Activated CD4-positive, alpha-beta T cell treated with anti-CD3 and anti-CD28 coated beads, Interleukin-2, Interleukin-6, amounts not matched to agents 100 ng/mL and 50 ng/mL, durations not matched to agents 16 hours and 8 hours (primary cell): ENCODE measurements around the gene ZBTB9.
"Not testable (repeated sequence)": the region's sequence is repeated elsewhere in the genome, so short reads cannot be mapped to it uniquely, and the experiment has no call there.

Experiments
- DNase-seq: peaks from one replicate; pipeline ENCODE4 v3.0.0-alpha.2; 2020

ZBTB9 gene

GRCh38 chr6:33469661-33470060 lies 15.3 kb downstream of the ZBTB9 start:
- no peak for DNase-seq

DNA sequence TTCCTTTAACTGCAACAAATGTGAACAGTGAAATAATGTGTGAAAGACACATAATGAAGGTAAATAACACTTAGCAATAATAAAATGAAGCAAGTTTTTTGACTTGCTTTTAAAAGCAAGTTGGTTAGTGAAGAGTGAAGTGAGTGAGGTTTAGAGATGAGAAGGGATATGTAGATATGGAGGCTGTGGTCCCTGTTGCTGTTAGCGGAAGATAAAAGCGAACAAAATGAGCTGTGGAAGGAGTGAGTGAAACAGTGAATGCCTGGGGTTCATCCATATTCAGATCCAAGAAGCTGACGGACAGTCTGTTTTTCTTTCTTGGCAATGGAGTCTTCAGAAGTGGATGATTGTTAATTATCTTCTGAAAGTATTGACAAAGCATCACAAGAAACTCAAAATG lies 23.5 kb downstream of the ZBTB9 start:
- DNase-seq = no peak

- no peak for DNase-seq
These were observed 26.8 kb downstream of the ZBTB9 start for GRCh38 chr6:33481192-33481591.

DNA sequence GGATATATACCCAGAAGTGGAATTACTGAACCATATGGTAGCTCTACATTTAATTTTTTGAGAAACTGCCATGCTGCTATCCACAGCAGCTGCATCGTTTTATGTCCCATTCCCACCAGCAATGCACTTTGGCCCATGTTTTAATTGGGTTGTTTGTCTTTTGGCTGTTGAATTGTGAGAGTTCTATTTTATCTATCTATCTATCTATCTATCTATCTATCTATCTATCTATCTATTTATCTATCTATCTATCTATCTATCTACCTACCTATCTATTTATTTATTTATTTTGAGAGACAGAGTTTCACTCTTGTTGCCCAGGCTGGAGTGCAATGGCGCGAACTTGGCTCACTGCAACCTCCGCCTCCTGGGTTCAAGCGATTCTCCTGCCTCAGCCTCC lies 28.2 kb downstream of the ZBTB9 start:
- DNase-seq = not testable (repeated sequence)

GRCh38 chr6:33483678-33484077 lies 29.3 kb downstream of the ZBTB9 start:
- no peak for DNase-seq

DNA sequence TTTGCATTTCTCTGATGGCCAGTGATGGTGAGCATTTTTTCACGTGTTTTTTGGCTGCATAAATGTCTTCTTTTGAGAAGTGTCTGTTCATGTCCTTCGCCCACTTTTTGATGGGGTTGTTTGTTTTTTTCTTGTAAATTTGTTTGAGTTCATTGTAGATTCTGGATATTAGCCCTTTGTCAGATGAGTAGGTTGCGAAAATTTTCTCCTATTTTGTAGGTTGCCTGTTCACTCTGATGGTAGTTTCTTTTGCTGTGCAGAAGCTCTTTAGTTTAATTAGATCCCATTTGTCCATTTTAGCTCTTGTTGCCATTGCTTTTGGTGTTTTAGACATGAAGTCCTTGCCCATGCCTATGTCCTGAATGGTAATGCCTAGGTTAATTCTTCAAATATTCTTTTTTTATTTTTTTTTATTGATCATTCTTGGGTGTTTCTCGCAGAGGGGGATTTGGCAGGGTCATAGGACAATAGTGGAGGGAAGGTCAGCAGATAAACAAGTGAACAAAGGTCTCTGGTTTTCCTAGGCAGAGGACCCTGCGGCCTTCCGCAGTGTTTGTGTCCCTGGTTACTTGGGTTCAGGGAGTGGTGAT lies 30.4 kb downstream of the ZBTB9 start:
- not testable (repeated sequence) for DNase-seq

DNA sequence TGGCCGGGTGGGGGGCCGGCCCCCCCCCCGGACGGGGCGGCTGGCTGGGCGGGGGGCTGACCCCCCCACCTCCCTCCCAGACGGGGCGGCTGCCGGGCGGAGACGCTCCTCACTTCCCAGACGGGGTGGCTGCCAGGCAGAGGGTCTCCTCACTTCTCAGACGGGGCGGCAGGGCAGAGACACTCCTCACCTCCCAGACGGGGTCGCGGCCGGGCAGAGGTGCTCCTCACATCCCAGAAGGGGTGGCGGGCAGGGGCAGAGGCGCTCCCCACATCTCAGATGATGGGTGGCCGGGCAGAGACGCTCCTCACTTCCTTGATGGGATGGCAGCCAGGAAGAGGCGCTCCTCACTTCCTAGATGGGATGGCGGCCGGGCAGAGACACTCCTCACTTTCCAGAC lies 31.3 kb downstream of the ZBTB9 start:
- DNase-seq = not testable (repeated sequence)

DNA sequence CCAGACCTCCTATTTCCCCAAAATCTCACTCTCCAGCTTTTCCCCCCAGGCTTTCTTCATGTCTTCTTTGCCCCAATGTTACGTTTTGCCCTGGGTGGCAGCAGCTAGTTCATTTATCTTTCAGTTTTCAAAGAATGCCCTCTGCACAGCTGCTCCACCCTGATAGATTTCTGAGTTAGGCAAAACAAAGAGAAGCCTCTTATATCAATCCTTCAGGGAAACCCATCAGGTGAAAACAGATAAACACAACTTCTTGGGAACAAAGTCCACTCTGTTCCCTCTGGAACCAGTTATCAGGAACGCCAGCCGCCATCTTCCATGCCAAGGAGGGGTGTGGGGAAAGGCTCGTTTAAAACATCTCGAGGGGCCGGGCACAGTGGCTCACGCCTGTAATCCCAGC lies 34.0 kb downstream of the ZBTB9 start:
- no peak for DNase-seq

DNA sequence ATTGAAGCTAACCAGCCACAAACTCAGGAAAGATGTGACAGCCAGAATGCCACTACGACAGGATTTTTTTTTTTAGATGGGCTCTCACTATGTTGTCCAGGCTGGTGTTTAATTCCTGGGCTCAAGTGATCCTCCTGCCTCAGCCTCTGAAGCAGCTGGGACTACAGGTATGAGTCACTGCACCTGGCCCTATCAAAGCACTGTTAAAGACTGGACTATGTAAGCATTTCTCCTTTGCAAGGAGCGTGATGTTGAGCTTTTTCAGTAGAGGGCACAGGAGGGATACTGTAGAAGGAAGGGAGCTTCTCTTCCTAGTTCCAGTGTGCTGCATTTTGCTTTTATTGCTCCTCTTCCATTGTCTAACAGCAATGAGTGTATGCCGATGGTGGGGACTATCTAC lies 35.8 kb downstream of the ZBTB9 start:
- no peak for DNase-seq

DNA sequence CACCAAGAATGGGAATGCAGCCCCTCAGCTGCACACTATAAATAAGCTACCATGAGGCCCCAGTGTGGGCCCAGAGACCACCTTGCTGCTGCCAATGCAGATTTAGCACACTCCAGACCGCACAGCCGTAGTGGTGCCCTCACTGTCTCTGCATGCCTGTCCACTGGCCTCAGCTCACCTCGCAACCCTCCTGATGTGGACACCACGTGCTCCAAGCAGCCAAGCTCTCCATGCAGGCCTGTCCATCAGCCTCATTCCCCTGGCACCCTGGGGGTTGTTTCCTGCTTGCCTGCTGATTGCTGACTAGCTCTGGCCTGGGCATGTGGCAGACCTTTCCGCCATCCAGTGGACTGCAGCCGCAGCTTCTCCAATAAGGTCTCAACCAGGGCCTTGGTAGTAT lies 36.2 kb downstream of the ZBTB9 start:
- no peak for DNase-seq

- no peak for DNase-seq
These were observed 37.7 kb downstream of the ZBTB9 start for GRCh38 chr6:33492093-33492492.

DNA sequence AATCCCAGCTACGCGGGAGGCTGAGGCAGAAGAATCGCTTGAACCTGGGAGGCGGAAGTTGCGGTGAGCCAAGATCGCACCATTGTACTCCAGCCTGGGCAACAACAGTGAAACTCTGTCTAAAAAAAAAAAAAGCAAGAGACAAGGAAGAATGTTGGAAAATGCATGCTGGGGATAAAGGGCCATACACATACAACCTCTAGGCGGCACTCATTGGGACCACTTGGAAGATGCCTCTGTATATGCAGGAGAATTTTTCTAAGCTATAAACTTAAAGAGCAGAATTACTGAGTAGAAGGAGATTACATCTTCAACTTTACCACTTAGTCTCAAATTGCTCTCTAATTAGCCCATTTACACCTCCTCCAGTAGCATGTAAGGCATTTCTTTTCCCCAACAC lies 42.8 kb downstream of the ZBTB9 start:
- DNase-seq = no peak

GRCh38 chr6:33502486-33502885 lies 48.1 kb downstream of the ZBTB9 start:
- DNase-seq = no peak

DNA sequence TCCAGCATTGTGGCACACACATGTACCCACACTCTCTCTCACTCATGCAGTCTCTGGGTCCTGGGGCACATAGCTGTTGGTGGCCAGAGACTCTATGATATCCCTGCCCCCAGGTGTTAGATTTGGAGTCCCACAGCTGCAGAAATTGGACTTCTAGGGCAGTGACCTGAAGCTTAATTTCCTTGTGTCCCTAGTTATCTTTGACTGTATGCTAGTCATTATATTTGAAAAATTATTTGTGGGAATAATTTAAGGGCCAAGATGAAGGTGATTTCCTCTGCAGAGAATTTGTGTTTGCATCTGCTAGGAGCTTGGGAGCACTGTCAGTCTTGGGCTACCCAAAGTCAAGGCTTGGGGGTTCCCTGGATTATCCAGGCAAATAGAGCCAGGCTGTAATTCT lies 50.1 kb downstream of the ZBTB9 start:
- DNase-seq = no peak

- no peak for DNase-seq
These were observed 51.4 kb downstream of the ZBTB9 start for GRCh38 chr6:33505548-33506370.
